Caco-2 (cell line): Measurements from ENCODE around the gene FUT9. TPM values are rescaled to one million over a fixed set of nuclear protein-coding genes. Genes with fewer than 3 reads are reported as not detected.
A peak's percentile ranks its signal among the peaks of the same experiment; 100 is the strongest.

Source experiments
- BruUV-seq: library from RNA; stranded (reverse); fragments of 400-500 nt; replicated peaks from 2 replicates; lab custom pipeline; 2021; lab: Mats Ljungman, UMichigan
- CTCF ChIA-PET: fragments of 300-600 bp; sonication (Branson Sonifier 250); formaldehyde crosslinking; loops from one replicate; lab custom pipeline; 2022; ENCODE audit warnings: antibody characterized with exemption; lab: Charles Lee
- POLR2A ChIA-PET: fragments of 300-600 bp; sonication (Branson Sonifier 250); formaldehyde crosslinking; loops from one replicate; lab custom pipeline; 2022; ENCODE audit warnings: antibody characterized with exemption; lab: Charles Lee
- DNase-seq, 2 experiments: peaks; one replicate each; pipeline versions ENCODE4 v3.0.0 to v3.0.0-alpha.2; 2020 to 2022
- H3K27me3 ChIP-seq: replicated peaks from 2 replicates; pipeline ENCODE4 v1.6.0; 2011; ENCODE audit warnings: low read length; ENCODE audit not compliant: control insufficient read depth, insufficient read depth
- H3K36me3 ChIP-seq: 2 replicates; pipeline ENCODE4 v1.5.1; 2011; ENCODE audit warnings: low read length; ENCODE audit not compliant: control insufficient read depth, insufficient read depth
- H3K4me1 ChIP-seq: fragments of 250-450 bp; sonication (Bioruptor Pico); 2 replicates; pipeline ENCODE4 v1.5.1; 2020; ENCODE audit warnings: mild to moderate bottlenecking
- H3K4me3 ChIP-seq: 2 replicates; pipeline ENCODE4 v1.5.1; 2011; ENCODE audit warnings: low read depth, mild to moderate bottlenecking, control low read depth, low read length
- H3K9me3 ChIP-seq: fragments of 250-450 bp; sonication (Bioruptor Pico); 2 replicates; pipeline ENCODE4 v1.5.1; 2020; ENCODE audit warnings: mild to moderate bottlenecking, moderate library complexity
- H3K27ac Mint-ChIP-seq: one replicate; pipeline ENCODE4 v1.8.0; 2022; ENCODE audit warnings: mixed read lengths; ENCODE audit not compliant: unreplicated experiment
- H3K27me3 Mint-ChIP-seq: one replicate; pipeline ENCODE4 v1.8.0; 2022; ENCODE audit warnings: mixed read lengths; ENCODE audit not compliant: insufficient read depth, unreplicated experiment
- H3K36me3 Mint-ChIP-seq: one replicate; pipeline ENCODE4 v1.8.0; 2022; ENCODE audit warnings: mild to moderate bottlenecking, mixed read lengths; ENCODE audit not compliant: insufficient read depth, unreplicated experiment
- H3K4me1 Mint-ChIP-seq: one replicate; pipeline ENCODE4 v1.8.0; 2022; ENCODE audit warnings: low read depth, mixed read lengths; ENCODE audit not compliant: unreplicated experiment
- H3K4me3 Mint-ChIP-seq: one replicate; pipeline ENCODE4 v1.8.0; 2022; ENCODE audit warnings: mild to moderate bottlenecking, moderate library complexity, mixed read lengths; ENCODE audit not compliant: unreplicated experiment
- H3K9me3 Mint-ChIP-seq: one replicate; pipeline ENCODE4 v1.8.0; 2022; ENCODE audit warnings: mixed read lengths; ENCODE audit not compliant: unreplicated experiment
- intact Hi-C: fragments of 100-400 bp; cut with micrococcal nuclease; formaldehyde crosslinking; loops from one replicate; pipeline ENCODE4 v1.10.0; 2022; ENCODE audit not compliant: unreplicated experiment
- total RNA-seq: library from RNA; stranded (reverse); gene quantifications from 2 replicates; pipeline ENCODE4 v1.2.3, GENCODE V29; 2022
- TF ChIP-seq, protein P1 (sequence below), 2 experiments: fragments of 200-600 bp in 1 of 2; IDR thresholded peaks; 1 replicate in 1 of 2; 2 replicates in 1 of 2; pipeline versions ENCODE4 v1.5.1 to v1.8.0; 2011 to 2022; ENCODE audit warnings: antibody characterized with exemption in 1 of 2, control low read depth in 1 of 2, inconsistent platforms in 1 of 2, low read depth in 1 of 2, low read length in 1 of 2, mild to moderate bottlenecking in 1 of 2, moderate library complexity in 1 of 2; ENCODE audit not compliant: insufficient read depth in 1 of 2, severe bottlenecking in 1 of 2, unreplicated experiment in 1 of 2

Gene FUT9
- total RNA-seq, 1 experiment from 2014 or later = 0.11 TPM

DNA sequence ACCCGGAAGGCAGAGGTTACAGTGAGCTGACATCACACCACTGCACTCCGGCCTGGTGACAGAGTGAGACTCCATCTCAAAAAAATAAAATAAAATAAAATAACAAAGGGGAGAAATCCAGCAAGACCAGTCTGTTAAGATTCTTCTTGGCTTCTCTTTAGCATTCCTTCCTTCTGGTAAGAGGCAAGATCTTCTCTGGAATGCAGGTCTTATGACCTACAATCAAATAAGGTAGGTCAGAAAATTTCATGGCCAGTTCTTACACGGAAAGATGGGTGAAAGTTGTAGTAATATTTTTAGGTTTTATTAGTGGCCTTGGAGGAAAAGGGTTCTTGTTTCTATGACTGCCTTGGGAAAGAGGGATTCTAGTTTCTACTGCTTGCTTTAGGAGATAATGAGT, 180.9 kb downstream of the FUT9 start:
- no peaks in the 10 kb centered on the region for H3K27me3 ChIP-seq
- peaks cover 18% of the 10 kb centered on the region for H3K4me1 ChIP-seq
- H3K4me3 Mint-ChIP-seq = peak overlapping the region; percentile 60
- POLR2A ChIA-PET = no interaction called here
- peaks cover 6% of the 10 kb centered on the region for H3K36me3 Mint-ChIP-seq
- H3K4me3 ChIP-seq = no peak overlapping the region
- CTCF ChIA-PET = interaction anchor here (0.6 kb wide), 1 partner anchor 103 kb away, joined by 3 read pairs; no protein-coding TSS in a partner anchor
- no peaks in the 10 kb centered on the region for H3K9me3 ChIP-seq
- H3K27ac Mint-ChIP-seq = peak overlapping the region; percentile 96
- intact Hi-C loops = loop anchor here (1.0 kb wide), 2 partner anchors 89 to 105 kb away; no protein-coding TSS in a partner anchor
- TF ChIP-seq, protein P1, sequence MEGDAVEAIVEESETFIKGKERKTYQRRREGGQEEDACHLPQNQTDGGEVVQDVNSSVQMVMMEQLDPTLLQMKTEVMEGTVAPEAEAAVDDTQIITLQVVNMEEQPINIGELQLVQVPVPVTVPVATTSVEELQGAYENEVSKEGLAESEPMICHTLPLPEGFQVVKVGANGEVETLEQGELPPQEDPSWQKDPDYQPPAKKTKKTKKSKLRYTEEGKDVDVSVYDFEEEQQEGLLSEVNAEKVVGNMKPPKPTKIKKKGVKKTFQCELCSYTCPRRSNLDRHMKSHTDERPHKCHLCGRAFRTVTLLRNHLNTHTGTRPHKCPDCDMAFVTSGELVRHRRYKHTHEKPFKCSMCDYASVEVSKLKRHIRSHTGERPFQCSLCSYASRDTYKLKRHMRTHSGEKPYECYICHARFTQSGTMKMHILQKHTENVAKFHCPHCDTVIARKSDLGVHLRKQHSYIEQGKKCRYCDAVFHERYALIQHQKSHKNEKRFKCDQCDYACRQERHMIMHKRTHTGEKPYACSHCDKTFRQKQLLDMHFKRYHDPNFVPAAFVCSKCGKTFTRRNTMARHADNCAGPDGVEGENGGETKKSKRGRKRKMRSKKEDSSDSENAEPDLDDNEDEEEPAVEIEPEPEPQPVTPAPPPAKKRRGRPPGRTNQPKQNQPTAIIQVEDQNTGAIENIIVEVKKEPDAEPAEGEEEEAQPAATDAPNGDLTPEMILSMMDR (IDR thresholded peaks at IDR 0.05; ENCODE audit: insufficient read depth in 1 of 2, low read depth in 1 of 2, low read length in 1 of 2, severe bottlenecking in 1 of 2, unreplicated experiment in 1 of 2) = no peak
- H3K9me3 Mint-ChIP-seq = peaks cover 18% of the 10 kb centered on the region
- H3K27me3 Mint-ChIP-seq = no peaks in the 10 kb centered on the region
- peak in 1 of 2 experiments; percentile 51 for DNase-seq
- H3K4me1 Mint-ChIP-seq = peaks cover 20% of the 10 kb centered on the region
- H3K36me3 ChIP-seq = no peaks in the 10 kb centered on the region
- BruUV-seq = no TSS peak

DNA sequence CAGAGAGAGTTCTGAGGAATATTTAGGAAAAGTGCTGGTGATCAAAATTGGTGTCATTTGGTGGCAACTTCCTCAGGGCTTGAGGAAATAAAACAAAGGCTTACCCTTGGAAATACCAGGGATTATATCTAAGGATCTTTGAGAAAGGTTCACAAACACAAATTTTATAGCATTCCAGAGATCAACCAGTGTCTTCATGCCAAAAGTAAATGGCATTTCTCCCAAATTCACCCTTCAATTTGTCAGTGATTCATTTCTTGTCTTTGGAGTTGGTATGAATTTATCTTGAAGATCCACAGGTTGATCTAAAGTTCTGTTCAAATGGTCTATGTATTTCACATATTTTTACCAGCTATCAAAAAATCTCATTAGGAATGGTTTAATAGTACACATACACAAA, 181.5 kb downstream of the FUT9 start:
- Mint-ChIP-seq H3K27ac (peak overlapping the region; percentile 96), H3K36me3 (peaks cover 6% of the 10 kb centered on the region), H3K27me3 (no peaks in the 10 kb centered on the region), H3K9me3 (peaks cover 18% of the 10 kb centered on the region), H3K4me3 (peak overlapping the region; percentile 60), H3K4me1 (peaks cover 20% of the 10 kb centered on the region)
- TF ChIP-seq, protein P1 (IDR thresholded peaks at IDR 0.05; ENCODE audit: insufficient read depth in 1 of 2, low read depth in 1 of 2, low read length in 1 of 2, severe bottlenecking in 1 of 2, unreplicated experiment in 1 of 2) = no peak
- no peak for DNase-seq
- Histone ChIP-seq H3K27me3 (no peaks in the 10 kb centered on the region), H3K4me3 (no peak overlapping the region), H3K36me3 (no peaks in the 10 kb centered on the region), H3K9me3 (no peaks in the 10 kb centered on the region), H3K4me1 (peaks cover 18% of the 10 kb centered on the region)
- intact Hi-C loops = no loop called here
- no TSS peak for BruUV-seq
- POLR2A ChIA-PET = no interaction called here
- CTCF ChIA-PET = no interaction called here

DNA sequence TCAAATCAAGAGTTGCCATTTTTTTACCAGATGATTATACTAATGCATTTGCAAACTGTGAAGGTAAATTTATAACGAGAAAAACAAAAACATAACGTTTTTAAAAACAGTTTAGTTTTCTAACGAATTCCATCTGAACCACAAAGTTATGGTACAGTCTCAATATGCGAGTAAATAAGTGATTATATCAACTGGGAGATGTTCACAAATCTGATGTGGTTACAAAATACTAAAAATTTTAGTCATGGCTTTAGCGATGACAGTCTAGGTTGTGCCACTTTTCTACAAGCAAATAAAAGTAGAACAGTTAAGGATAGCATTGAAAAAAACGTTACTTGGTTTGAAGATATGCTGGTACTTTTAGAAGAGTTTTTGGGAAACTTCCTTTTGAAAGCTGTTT, 186.8 kb downstream of the FUT9 start:
- BruUV-seq = no TSS peak
- Mint-ChIP-seq H3K9me3 (no peaks in the 10 kb centered on the region), H3K4me1 (no peaks in the 10 kb centered on the region), H3K27me3 (no peaks in the 10 kb centered on the region), H3K27ac (no peak overlapping the region), H3K36me3 (no peaks in the 10 kb centered on the region), H3K4me3 (no peak overlapping the region)
- Histone ChIP-seq H3K36me3 (no peaks in the 10 kb centered on the region), H3K9me3 (no peaks in the 10 kb centered on the region), H3K4me3 (no peak overlapping the region), H3K27me3 (no peaks in the 10 kb centered on the region), H3K4me1 (peaks cover 3% of the 10 kb centered on the region)
- intact Hi-C loops = no loop called here
- DNase-seq = no peak
- TF ChIP-seq, protein P1 (IDR thresholded peaks at IDR 0.05; ENCODE audit: insufficient read depth in 1 of 2, low read depth in 1 of 2, low read length in 1 of 2, severe bottlenecking in 1 of 2, unreplicated experiment in 1 of 2) = no peak
- ChIA-PET POLR2A (no interaction called here), CTCF (no interaction called here)
